HG03439 (cell line): ENCODE measurements around the gene DBR1.
A peak's percentile ranks its signal among the peaks of the same experiment; 100 is the strongest.
"Not testable (repeated sequence)": the region's sequence is repeated elsewhere in the genome, so short reads cannot be mapped to it uniquely, and the experiment has no call there.

ENCODE experiments used
- ATAC-seq: cut with Tn5 transposase; IDR thresholded peaks from one replicate; pipeline ENCODE4 v1.9.1; 2021; ENCODE audit warnings: mild to moderate bottlenecking, moderate library complexity; ENCODE audit not compliant: unreplicated experiment

DBR1 gene

GRCh38 chr3:138186803-138187295 lies 12.1 kb upstream of the DBR1 start:
- ATAC-seq: peak; percentile 32

GRCh38 chr3:138186221-138186620 lies 11.5 kb upstream of the DBR1 start:
- no peak for ATAC-seq

DNA sequence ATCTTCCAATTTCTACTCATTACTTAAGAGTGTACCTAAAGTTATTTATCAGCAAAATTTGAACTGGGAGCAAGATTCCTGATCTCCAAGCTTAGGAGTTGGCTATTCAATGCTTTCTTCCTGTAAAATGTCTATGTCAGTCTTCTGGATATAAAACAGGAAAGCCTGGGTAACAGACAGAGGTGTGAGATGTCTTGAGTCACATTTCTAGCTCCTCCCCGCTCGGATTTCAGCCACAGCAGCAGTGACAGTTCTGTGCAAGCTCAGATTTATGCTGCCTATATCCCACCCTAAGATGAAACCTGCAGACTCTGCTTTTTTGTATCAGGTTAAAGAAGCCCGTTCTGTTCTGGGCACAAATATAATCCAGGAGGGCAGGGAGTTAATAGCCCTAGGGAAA lies 10.3 kb upstream of the DBR1 start:
- ATAC-seq: no peak

DNA sequence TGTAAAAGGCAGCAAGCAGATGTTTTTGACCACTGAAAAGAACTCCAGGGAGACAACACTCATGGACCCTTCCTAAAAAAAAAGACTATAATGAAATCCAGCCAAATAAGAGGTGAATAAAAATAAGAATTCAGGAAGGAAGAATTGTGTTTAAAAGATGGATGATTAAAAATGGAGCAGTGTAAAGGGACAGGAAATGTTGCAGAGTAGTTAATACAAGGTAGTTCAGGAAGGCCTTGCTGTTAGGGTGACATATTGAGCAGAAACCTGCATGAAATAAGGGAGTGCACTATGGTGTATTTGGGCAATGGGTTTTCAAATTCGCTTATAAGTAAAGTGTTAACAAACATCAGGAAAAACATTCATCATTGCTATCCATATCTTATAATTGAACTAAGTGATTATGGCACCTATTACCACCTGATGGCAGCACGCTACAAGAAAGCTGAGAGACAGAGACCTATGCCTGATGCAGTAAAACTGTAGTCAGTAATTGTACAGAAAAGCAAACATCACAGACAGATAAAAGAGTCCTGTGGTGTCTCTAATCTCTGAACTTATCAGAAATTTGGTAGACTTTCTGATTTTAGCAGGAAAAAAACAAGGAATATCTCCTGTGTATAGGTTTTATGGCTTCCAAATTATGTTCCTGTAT lies 5.8 kb upstream of the DBR1 start:
- ATAC-seq: peak; percentile 48

GRCh38 chr3:138173769-138174420 lies 826 bp downstream of the DBR1 start:
- no peak for ATAC-seq

GRCh38 chr3:138172625-138173024 lies 2.1 kb downstream of the DBR1 start:
- ATAC-seq: no peak

- no peak for ATAC-seq
Observed at GRCh38 chr3:138165061-138165460, 9.7 kb downstream of the DBR1 start.

DNA sequence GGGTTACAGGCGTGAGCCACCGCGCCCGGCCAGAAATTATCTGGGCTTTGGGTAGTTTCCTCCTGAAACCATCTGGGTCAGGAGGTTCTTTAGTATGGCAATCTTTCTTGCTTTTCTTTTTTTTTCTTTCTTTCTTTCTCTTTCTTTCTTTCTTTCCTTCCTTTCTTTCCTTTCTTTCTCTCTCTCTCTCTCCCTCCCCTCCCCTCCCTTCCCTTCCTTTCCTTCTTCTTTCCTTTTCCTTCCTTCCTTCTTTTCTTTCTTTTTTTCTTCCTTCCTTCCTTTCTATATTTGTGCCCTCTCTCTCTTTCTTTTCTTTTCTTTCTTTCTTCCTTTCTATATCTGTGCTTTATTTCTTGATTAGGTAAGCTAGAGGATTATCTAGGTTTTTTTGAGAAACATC lies 17.0 kb downstream of the DBR1 start:
- ATAC-seq: no peak

DNA sequence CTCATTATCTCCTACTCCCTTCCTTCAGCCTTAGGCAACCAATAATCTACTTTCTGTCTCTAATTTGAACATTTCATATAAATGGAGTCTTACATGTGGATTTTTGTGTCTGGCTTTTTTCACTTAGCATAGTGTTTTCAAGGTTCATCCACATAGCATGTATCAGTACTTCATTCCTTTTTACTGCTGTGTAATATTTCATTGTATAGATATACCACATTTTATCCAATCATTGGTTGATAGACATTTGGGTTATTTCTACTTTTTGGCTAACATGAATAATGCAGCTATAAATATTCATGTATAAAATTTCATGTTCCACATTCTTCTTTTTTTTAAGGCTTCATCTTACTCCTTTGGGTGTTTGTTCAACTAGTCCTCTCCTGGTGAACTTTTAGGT lies 20.2 kb downstream of the DBR1 start:
- no peak for ATAC-seq

DNA sequence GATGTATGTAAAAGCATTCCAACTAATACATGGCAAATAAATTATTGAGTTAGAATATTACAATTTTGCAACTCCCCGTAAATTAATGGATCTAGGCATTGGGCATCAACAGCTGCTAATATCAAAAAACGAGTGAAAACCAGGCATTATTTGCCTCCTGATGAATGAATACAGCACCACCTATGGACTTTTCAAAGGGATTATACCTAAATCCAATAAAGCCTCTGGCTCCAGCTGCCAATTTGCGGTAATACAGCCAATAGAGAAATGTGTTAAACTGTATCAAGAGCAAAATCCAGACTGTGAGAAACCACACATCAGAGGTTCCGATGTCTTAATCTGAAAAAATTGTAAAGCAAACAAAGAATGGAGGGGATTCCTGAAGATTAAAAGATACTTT lies 26.2 kb downstream of the DBR1 start:
- no peak for ATAC-seq

DNA sequence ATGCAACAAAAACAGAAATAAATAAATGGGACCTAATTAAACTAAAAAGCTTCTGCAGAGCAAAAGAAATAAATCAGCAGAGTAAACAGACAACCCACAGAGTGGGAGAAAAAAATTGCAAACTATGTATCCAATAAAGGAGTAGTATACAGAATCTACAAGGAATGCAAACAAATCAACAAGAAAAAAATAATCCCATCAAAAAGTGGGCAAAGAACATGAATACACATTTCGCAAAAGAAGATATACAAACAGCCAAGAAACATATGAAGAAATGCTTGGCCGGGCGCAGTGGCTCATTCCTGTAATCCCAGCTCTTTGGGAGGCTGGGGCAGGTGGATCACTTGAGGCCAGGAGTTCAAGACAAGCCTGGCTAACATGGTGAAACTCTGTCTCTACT lies 32.5 kb downstream of the DBR1 start:
- not testable (repeated sequence) for ATAC-seq

GRCh38 chr3:138140940-138141339 lies 33.8 kb downstream of the DBR1 start:
- no peak for ATAC-seq

DNA sequence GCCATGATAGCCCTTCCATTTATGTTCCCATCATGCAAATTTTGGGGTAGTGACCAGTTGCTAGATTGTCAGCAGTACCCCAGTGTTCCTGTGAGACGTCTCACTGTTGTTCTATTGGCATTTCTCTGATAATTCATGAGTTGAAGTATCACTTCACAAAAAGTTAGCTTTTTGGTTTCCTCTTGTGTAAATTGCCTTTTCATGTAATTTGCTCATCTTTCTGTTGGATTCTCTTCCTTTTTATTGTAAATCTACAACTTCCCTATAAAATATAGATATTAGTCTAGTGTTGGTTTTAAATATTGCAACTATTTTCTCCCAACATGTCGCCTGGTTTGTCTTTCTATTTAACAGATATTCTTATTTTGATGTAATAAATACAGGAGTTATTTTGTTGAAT lies 35.0 kb downstream of the DBR1 start:
- ATAC-seq: no peak

DNA sequence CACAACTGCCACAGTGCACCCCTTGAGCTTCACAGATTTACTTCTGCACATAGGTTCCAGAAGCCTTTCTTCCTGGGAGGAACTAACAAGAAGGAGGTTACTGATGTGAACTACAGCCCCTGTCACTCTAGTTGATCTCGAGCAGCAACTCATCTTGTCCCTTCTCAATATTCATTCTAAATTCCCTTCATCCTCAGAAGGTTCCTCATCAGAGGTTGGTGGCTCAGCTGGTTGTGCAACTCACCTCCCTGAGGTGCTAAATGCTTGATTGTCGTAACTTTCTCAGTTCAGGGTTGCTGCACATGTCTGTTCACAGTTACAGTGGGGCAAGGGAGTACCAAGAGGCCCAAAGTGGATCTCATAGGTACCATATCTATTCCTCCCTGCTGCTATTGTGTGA lies 36.9 kb downstream of the DBR1 start:
- no peak for ATAC-seq

DNA sequence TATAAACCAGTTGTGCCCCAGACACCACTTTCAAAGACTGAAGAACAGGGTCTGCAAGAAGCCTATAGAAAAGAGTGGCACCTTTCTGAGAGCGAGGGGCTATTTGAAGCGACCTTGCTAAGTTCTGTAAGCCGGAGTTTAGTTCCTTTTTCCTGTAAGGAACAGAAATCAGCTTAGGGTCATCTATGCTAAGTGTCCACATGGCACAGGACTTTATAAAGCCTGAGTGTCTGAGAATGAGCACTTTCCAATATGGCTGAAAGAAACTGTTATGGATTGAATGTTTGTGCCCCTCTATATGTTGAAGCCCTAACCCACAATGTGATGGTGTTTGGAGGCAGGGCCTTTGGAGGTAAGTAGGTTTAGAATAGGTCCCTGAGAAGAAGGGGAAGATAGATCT lies 38.5 kb downstream of the DBR1 start:
- ATAC-seq: no peak

- ATAC-seq: no peak
Observed at GRCh38 chr3:138135833-138136194, 38.9 kb downstream of the DBR1 start.

DNA sequence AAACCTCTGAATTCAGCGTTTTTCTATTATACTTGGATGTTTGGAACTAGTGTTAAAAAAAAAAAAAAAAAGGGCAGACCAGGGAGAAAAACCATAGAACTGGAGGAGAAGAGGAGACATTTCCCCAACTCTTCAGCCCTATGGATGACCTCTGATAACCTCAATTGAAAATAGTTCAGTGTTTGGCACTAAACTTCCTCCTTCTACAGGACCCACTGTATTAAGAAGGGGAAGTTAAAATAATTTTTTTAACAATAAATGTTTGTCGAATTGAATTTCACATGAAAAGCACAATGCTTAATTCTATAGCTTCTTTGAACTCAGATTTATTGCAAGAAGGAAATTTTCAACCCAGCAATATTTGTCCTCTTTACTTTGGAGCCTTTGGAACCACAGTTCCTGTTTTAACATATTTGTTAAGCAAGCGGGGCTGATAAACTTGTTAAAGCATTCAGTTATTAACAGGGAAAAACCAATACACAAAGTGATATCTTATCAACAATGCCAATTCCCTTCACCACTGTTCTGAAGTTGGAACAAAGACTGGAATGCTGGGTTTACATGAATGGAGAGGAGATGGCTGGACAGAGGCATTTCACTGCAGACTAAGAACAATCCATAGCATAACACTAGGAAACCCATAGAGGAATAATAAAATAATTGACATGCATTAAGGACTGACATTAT lies 39.4 kb downstream of the DBR1 start:
- no peak for ATAC-seq

DNA sequence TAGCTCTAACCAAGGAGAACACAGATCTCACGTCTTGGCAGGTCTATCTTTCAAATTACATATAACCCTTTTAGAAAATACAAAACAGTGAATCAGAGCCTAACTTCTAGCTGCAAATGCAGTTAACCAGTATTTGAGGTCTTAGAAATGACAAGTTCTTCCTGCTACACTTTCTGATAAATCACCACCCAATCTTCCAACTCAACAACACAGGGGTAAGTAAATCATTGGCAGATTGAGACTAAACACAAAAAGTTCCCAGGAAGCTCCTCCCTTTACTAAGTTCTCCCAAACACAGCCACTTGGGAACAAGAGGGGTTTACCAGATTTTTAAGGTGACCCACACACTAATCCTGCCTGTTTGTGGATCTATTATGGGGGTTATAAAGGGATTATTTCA lies 42.5 kb downstream of the DBR1 start, which contains the start of gene A4GNT:
Gene A4GNT (minus strand): TSS at position 152 of the 400 bp plus-strand sequence. CDS start 1,134 bp downstream, outside the sequence.
- no peak for ATAC-seq

GRCh38 chr3:138127636-138128365 lies 46.9 kb downstream of the DBR1 start:
- no peak for ATAC-seq

DNA sequence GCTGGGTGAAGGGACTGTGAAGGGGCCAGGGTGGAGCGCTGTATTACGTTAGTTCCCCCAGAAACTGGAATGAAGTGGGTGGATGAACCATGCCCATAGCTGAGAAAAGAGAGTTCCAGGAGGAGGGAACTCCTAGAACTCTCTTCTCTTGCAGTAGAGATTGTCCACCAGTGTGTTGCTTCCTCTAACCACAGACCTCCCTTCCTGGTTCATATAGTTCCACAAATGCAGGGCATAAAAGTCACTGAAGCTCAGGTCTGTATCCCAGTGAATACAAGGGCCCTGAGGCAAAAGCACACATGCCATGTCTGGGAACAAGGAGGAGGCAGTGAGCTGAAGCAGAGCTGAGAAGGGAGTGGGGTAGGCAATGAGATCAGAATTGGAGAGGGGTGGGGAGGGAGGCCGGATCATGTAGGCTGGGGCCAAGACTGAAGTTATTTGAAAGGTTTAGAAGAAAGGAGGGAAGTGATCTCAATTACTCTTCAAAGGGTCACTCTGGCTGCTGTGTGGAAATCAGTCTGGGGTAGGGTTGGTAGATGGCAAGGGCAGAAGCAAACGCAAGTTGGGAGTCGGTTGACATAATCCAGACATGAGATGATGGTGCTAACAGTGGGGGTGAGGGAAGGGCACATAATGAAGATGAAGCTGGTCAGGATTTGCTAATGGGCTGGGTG lies 49.0 kb downstream of the DBR1 start:
- no peak for ATAC-seq
